WI38 (cell line): ENCODE results near the gene TNFAIP3.

Experiments used
- H3K4me3 ChIP-seq: 2 replicates; pipeline ENCODE4 v1.5.1; 2011; ENCODE audit warnings: low read depth, mild to moderate bottlenecking, control low read depth, low read length
- TF ChIP-seq, protein P1 (sequence below): IDR thresholded peaks from 2 replicates; pipeline ENCODE4 v1.5.1; 2012; ENCODE audit warnings: low read depth, mild to moderate bottlenecking, control low read depth, low read length

The TNFAIP3 gene

DNA sequence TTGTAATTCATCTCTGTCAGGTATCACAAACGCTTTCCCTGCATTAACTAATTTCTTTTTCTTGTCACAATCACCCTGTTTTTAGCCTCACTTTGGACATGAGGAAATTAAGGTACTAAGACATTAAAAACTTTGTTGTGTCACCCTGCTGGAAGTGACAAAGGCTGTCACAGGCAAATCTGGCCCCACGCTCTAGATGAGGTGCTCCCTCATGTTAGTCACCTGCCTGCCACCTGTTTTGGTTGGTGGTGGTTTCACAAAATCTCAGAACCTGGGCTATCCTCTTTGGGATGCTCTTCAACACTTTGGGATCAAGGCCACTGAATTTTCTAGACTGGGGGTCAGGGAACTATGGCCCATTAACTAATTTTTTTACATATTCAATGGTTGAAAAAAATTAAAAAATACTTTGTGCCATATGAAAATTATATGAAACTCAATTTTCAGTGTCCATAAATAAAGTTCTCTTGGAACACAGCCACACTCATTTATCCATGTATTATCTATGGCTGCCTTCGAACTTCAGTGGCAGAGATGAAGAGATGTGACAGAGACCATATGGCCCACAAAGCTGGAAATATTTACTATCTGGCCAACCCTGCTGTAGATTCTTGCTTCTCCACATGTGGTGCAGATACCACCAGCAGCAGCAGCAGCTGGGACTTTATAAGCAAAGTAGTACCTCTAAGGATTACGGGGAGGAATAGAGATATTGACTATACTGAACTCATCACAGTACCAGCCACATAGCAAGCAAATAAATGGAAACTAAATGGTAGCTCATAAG, 16.1 kb upstream of the TNFAIP3 start:
- no peak overlapping the region for H3K4me3 ChIP-seq
- TF ChIP-seq, protein P1, sequence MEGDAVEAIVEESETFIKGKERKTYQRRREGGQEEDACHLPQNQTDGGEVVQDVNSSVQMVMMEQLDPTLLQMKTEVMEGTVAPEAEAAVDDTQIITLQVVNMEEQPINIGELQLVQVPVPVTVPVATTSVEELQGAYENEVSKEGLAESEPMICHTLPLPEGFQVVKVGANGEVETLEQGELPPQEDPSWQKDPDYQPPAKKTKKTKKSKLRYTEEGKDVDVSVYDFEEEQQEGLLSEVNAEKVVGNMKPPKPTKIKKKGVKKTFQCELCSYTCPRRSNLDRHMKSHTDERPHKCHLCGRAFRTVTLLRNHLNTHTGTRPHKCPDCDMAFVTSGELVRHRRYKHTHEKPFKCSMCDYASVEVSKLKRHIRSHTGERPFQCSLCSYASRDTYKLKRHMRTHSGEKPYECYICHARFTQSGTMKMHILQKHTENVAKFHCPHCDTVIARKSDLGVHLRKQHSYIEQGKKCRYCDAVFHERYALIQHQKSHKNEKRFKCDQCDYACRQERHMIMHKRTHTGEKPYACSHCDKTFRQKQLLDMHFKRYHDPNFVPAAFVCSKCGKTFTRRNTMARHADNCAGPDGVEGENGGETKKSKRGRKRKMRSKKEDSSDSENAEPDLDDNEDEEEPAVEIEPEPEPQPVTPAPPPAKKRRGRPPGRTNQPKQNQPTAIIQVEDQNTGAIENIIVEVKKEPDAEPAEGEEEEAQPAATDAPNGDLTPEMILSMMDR: no peak

DNA sequence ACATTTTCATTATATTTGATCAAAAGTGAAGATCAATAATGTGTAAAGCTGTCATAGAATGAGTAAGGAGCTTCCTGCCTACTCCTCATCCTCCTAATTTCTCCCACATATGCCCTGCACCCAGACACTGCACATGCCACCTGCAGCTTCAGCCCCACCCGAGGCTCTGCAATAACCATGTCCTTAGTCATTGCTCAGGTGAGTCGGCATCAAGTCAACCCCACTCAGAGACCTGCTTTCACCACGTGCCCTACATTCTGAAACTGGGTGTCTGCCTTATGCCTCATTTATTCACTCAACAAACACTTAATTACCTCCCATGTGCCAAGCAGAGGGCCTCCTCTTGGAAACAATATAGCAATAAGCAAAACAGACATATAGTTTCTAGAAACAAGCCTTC, 15.4 kb upstream of the TNFAIP3 start:
- H3K4me3 ChIP-seq: no peak overlapping the region
- TF ChIP-seq, protein P1: no peak

DNA sequence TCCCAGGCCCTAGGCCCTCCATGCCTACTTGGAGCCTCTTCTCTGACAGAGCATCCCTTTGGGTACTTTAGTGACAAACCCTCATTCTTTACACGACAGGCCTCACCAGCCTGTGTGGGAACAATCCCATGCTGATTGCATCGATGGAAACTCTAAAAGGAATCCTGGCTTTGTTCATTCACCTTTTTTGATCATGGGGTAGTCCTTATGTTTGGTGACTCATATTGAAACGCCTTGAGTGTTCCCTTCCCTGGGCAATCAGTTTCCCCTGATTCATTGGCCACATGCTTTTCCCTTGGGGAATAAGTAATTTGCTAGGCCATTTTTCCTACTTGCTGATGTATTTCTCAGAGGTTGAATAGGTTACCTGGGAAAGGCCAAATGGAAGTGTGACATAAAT, 14.7 kb upstream of the TNFAIP3 start:
- H3K4me3 ChIP-seq: no peak overlapping the region
- TF ChIP-seq, protein P1: no peak

DNA sequence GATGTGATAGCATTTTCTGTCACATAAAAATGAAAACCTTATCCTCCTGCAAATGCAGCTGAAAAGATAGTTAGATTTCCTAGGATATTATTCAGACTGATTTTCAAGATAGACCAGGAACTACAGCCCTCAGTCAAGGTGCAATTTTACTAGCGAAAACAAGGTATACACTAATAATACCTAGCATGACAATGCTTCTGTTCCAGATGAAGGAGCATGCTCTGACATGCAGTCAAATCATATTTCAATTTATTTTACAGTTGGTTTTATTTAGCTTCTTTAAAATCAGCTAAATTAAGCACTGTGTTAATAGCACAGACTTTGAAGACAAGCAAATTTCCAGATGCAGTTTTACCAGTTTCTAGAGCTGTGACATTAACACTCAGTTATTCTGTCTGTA, 14.2 kb upstream of the TNFAIP3 start:
- TF ChIP-seq, protein P1: no peak
- H3K4me3 ChIP-seq: no peak overlapping the region

DNA sequence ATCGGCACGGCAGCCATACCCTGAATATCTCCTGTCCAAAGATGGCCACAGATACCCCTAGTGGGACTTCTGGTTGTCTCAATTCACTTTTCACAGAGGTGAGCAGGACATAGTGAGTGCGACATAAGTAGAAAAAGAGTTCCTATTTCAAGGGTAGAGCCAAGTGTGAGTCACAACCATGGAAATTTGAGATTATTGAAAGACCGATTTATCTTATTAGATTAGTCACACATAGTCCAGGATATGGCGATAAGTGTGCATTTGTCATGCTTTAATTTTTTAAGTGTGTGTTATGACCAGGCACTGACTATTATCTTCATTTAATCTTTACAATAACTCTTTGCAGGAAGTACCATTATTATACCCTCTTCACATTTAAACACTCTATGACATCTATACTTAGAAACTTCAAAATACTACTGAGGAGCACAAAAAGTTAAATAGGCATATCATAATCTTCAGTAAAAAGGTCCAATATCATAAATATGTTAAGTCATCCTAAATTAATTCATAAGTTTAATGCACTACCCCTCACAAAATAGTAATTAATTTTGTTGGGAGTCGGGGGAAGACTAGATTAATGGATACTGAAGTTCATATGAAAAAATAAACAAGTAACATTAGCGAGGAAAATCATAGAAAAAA, 13.4 kb upstream of the TNFAIP3 start:
- H3K4me3 ChIP-seq: no peak overlapping the region
- TF ChIP-seq, protein P1: no peak

DNA sequence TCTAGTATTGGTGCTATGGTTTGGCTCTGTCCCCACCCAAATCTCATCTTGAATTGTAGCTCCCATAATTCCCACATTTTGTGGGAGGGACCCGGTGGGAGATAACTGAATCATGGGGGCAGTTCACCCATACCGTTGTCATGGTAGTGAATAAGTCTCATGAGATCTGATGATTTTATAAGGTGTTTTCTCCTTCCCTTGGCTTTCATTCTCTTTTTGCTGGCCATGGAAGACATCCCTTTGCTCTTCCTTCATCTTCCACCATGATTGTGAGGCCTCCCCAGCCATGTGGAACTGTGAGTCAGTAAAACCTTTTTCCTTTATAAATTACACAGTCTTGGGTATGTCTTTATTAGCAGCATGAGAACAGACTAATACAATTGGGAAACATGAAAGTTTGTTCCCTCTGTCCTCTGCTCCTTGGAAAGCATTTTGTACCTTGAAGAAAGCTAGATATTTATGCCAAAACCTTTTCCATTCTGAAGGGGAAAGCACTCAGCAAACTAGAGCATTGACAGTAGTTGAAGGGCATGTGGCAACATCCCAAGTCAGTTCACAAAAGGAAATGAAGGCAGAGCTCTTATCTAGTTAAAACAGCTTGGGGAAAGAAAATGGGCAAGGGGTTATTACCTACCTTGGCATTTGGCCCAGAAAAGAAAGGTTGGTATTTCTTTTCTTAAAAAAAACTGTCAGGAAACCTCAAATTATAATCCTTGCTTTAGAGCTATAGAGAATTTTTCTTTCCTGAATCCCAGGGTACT, 10.7 kb upstream of the TNFAIP3 start:
- TF ChIP-seq, protein P1: no peak
- no peak overlapping the region for H3K4me3 ChIP-seq

DNA sequence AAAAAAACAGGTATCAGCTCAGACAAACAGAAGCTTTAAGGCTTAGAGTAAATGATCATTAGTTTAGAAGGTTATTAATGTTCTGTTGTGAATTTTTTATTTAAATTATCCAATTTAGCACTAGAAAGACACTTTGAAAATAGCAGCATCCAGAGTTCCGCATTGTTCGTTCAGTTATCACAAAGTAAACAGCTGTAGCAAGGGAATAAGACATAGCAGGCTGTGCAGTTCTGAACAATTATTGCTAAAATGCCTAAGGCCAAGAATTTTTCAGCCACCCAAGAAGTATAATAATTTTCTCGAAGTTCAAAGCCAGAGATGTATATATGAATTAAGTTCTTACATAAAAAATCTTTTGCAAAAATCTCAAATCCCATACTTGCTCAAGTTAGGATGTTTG, 8.0 kb upstream of the TNFAIP3 start:
- TF ChIP-seq, protein P1: no peak
- no peak overlapping the region for H3K4me3 ChIP-seq
